ENCODE results near the gene RNF38. TPM values are rescaled to one million over a fixed set of nuclear protein-coding genes. Genes with fewer than 3 reads are reported as not detected.
A peak's percentile ranks its signal among the peaks of the same experiment; 100 is the strongest.
"Not testable (repeated sequence)": the region's sequence is repeated elsewhere in the genome, so short reads cannot be mapped to it uniquely, and the experiment has no call there.

The RNF38 gene
- total RNA-seq, 1 donor from 2014 or later: 30.0 TPM

DNA sequence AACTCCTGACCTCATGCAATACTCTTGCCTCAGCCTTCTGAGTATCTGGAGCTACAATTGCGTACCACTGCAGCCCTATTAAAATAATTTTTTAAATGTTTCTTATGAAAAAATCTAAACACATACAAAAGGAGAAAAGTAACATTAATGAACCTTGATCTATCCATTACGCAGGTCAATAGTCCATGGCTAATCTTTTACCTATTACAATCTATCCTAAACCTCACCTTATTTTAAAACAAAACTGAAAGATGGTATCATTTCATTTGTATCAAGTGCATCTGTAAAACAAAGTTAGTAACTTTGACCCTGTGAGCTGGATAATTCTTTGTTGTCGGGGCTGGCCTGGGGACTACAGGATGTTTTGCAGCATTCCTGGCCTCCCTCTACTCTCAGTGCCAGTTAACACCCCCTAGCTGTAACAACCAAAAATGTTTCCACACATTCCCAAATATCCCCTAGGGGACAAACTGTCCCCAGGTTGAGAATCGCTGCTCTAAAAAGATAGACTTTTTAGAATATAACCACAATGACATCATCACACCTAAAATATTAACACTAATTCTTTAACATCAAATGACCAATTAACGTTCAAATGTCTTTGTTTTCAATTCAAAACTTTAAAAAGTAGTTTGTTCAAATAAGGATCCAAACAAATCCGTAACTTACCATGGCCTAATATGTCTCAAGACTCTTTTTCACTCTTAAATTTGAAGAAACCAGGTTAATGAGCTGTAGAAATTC, 54.8 kb downstream of the RNF38 start:
- DNase-seq (no peak), ATAC-seq (no peak)
- intact Hi-C loops (cut with micrococcal nuclease): no loop called here

GRCh38 chr9:36341936-36342577, 58.0 kb downstream of the RNF38 start:
- DNase-seq (no peak), ATAC-seq (no peak)
- intact Hi-C loops (cut with micrococcal nuclease): no loop called here

DNA sequence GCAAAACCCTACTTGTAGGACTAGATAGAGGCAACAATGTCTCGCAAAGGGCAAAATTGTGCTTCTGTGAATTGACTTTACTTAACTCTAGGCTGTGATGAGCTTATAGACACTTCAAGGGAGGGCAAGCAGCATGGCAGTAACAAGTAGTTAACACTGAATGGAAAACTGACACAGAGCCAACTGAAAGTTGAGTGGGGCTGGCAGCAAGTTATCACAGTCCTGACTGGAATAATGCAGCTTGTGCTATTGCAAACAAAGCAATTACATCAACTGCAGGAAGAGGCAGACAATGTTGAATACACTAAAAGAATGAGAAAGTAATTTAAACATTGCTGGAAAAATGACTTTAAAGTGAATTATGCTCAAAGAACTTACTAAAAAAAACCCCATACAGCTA, 62.2 kb downstream of the RNF38 start:
- intact Hi-C loops (cut with micrococcal nuclease): no loop called here
- ATAC-seq (peak; percentile 96), DNase-seq (no peak)

GRCh38 chr9:36337002-36337401, 63.1 kb downstream of the RNF38 start:
- intact Hi-C loops (cut with micrococcal nuclease): no loop called here
- no peak for DNase-seq

DNA sequence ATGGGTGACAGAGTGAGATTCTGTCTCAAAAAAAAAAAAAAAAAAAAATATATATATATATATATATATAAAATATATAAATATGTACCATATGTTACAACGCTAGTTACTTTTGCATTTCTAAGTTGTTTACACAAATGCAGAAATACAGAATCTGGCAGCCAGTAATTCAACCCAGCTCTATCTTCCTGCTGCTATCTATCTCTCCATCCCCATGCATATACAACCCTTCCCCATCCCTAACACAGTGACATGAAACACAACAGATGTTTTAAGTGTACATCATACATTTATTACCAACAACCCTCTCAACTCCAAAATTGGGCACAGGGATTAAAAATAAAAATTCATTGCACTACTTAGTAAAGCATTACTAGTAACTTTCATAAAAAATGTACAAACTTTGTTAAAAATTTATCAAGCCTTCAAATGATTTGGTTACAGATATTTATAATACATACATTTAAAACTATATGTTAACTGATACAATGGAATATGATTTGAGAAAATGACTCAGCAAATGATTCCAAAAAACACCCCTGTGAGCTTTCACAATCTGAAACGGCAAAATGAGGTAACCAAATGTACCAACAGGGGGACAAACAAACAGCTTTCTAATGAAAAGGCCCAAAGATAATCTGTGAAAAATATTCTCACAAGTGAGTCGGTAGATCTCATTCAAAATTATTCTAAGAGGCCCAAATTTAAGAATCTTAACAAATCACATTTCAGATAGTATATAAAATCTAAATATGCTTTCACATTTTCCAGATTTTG, 63.8 kb downstream of the RNF38 start:
- ATAC-seq: no peak
- intact Hi-C loops (cut with micrococcal nuclease): no loop called here
- DNase-seq: no peak

More at GRCh38 chr9:36337002-36337401, 63.1 kb downstream of the RNF38 start:
- ATAC-seq: no peak

DNA sequence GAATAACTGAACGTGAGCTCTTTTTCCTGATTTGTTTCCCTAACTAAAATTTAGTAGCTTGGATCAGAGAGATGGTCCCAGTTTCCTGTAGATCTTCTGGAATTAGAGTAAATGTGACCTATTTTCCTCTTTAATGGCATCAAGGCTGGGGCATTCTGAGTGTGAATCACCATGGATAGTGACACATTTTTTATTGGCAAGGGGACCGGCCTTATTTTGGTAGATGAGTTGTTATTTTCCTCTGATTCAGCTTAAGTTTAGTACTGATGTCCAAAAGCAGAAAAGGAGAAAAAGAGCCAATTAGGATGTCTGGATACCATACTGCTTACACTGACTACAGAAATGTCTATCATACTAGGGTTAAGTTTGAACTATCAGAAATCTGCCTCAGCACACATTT, 68.1 kb downstream of the RNF38 start:
- intact Hi-C loops (cut with micrococcal nuclease): no loop called here
- DNase-seq (no peak), ATAC-seq (no peak)

- DNase-seq: no peak
- intact Hi-C loops (cut with micrococcal nuclease): loop anchor here (10.0 kb wide), 1 partner anchor 74 kb away; the partner anchor contains the start of gene GNE
- ATAC-seq: peak; percentile 75
These were observed 71.2 kb downstream of the RNF38 start for GRCh38 chr9:36328798-36329411.

DNA sequence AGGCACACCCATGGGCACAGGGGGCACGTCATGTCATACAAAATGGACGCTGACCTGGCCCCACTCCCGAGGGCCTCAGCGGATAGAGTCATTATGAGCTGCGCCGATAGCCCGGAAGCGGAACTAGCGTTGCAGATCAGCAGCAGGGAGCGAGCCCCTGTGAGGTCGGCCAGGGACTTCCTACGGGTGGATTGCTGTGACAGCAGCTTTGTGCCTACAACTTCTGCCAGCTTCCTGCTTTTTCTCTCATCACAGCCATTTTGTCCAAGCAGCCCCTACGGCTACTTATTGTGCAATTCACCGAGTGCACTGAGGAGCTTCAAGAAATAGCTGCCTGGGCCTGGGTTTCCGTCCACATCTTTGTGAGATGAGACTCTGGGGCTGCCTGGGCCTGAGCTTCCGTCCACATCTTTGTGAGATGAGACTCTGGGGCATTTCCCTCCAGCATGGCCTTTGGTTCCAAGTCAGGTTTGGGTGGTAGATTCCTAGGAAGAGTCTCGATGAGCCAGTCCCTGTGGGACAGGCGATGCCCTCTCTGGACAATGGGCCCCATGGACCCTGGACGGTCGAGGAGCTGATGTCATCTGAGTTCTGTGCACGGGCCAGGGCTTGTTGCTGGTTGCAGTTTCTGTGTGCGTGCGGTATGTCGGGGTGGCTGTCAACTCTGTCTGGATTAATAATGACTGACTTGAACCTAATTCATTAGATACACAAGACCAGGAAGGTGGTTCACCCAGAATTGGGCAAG, 74.8 kb downstream of the RNF38 start:
- DNase-seq (peak; percentile 57), ATAC-seq (peak; percentile 38)
- intact Hi-C loops (cut with micrococcal nuclease): loop anchor here (10.0 kb wide), 1 partner anchor 70 kb away; the partner anchor contains the start of gene GNE

DNA sequence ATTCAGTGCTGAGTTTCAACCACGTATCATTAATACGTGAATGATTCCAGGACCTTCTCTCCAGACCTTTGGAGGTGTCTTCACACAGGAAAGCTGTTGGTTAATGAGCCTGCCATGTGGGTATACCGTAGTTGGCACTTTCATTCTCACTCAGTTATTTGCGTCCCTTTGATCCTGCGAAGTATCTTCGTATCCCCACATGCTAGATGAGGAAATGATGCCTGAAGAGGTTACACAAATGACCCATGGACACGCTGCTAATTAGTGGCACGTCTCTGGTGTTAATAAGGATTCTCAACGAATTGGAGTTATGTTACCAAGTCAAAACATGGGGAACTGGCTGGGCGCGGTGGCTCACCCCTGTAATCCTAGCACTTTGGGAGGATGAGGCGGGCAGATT, 76.1 kb downstream of the RNF38 start:
- no peak for ATAC-seq
- intact Hi-C loops (cut with micrococcal nuclease): loop anchor here (10.0 kb wide), 1 partner anchor 69 kb away; the partner anchor contains the start of gene GNE
- no peak for DNase-seq

- DNase-seq (no peak), ATAC-seq (no peak)
- intact Hi-C loops (cut with micrococcal nuclease): loop anchor here (10.0 kb wide), 1 partner anchor 68 kb away; the partner anchor contains the start of gene GNE
These were observed 77.6 kb downstream of the RNF38 start for GRCh38 chr9:36322462-36322861.

DNA sequence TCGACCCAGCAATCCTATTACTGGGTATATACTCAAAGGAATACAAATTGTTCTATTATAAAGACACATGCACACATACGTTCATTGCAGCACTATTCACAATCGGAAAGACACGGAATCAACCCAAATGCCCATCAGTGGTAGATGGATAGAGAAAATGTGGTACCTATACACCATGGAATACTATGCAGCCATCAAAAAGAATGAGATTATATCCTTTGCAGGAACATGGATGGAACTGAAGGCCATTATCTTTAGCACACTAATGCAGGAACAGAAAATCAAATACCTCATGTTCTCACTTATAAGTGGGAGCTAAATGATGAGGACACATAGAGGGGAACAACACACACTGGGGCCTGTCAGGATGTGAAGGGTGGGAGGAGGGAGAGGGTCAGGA, 78.2 kb downstream of the RNF38 start:
- intact Hi-C loops (cut with micrococcal nuclease): loop anchor here (10.0 kb wide), 1 partner anchor 67 kb away; the partner anchor contains the start of gene GNE
- not testable (repeated sequence) for ATAC-seq, DNase-seq

- ATAC-seq (no peak), DNase-seq (no peak)
- intact Hi-C loops (cut with micrococcal nuclease): loop anchor here (10.0 kb wide), 1 partner anchor 66 kb away; the partner anchor contains the start of gene GNE
These were observed 79.6 kb downstream of the RNF38 start for GRCh38 chr9:36320466-36320865.

DNA sequence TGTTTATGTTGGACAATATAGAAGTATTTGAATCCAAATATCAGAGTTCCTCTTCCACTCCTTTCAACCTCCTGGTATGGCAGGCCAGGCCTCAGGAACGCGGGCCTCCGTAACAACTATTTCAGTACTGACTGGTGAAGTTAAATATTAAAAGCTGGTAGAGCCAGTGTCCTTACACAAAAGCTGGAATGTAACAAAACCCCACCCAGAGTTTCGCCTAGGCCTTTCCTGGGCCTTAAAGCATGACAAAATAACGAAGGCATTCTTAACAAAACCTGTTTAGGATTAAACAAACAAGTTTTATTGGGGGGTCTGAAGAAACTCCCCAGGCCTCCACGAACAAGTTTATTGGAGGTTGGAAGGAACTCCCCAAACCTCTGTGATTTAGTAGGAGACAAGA, 80.3 kb downstream of the RNF38 start:
- ATAC-seq: no peak
- intact Hi-C loops (cut with micrococcal nuclease): loop anchor here (10.0 kb wide), 1 partner anchor 65 kb away; the partner anchor contains the start of gene GNE
- DNase-seq: no peak

- intact Hi-C loops (cut with micrococcal nuclease): no loop called here
- DNase-seq (no peak), ATAC-seq (no peak)
These were observed 80.9 kb downstream of the RNF38 start for GRCh38 chr9:36319183-36319582.

DNA sequence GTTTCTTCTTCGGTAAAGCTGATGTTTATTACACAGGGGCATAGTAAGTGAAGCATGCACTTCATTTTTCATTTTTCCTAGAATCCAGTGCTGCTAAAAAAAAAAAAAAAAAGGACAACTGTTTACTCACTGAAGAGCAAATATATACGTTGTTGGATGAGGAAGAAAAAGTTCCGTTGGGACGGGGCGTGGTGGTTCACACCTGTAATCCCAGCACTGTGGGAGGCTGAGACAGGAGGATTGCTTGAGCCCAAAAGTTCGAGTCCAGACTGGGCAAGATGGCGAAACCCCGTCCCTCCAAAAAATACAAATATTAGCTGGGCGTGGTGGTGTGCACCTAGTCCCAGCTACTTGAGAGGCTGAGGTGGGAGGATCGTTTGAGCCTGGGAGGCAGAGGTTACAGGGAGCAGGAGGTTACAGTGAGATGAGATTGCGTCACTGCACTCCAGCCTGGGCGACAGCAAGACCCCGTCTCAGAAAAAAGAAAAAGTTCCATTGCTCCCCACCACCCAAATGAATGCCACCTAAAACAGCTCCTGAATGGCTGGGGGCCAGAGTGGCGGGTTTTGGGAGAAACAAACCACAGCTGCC, 81.8 kb downstream of the RNF38 start:
- no peak for DNase-seq
- intact Hi-C loops (cut with micrococcal nuclease): no loop called here
- no peak for ATAC-seq

GRCh38 chr9:36317766-36318165, 82.3 kb downstream of the RNF38 start:
- DNase-seq (peak; percentile 38), ATAC-seq (peak; percentile 18)
- intact Hi-C loops (cut with micrococcal nuclease): no loop called here

GRCh38 chr9:36316611-36317317, 83.3 kb downstream of the RNF38 start:
- intact Hi-C loops (cut with micrococcal nuclease): no loop called here
- DNase-seq (no peak), ATAC-seq (peak; percentile 38)

- intact Hi-C loops (cut with micrococcal nuclease): no loop called here
- no peak for DNase-seq
- ATAC-seq: no peak
These were observed 84.0 kb downstream of the RNF38 start for GRCh38 chr9:36316049-36316448.

All from left ventricle myocardium superior (tissue), 1 donor.